Activated CD8-positive, alpha-beta memory T cell treated with anti-CD3 and anti-CD28 coated beads, Interleukin-2, amount 50 U/mL, for 1 hour (primary cell): ENCODE data around the gene PGM2.
"Not testable (repeated sequence)": the region's sequence is repeated elsewhere in the genome, so short reads cannot be mapped to it uniquely, and the experiment has no call there.

Source experiments
- DNase-seq: peaks from one replicate; pipeline ENCODE4 v3.0.0-alpha.2; 2020; ENCODE audit errors: extremely low read depth

The PGM2 gene

GRCh38 chr4:37818752-37819151 lies 7.7 kb upstream of the PGM2 start:
- no peak for DNase-seq

GRCh38 chr4:37820458-37820857 lies 6.0 kb upstream of the PGM2 start:
- not testable (repeated sequence) for DNase-seq

GRCh38 chr4:37821953-37822605 lies 4.4 kb upstream of the PGM2 start:
- no peak for DNase-seq

- not testable (repeated sequence) for DNase-seq
These were observed 985 bp upstream of the PGM2 start for GRCh38 chr4:37825501-37825900.

GRCh38 chr4:37825968-37826294 lies 555 bp upstream of the PGM2 start:
- no peak for DNase-seq

- DNase-seq, result no peak
These were observed 672 bp downstream of the PGM2 start for GRCh38 chr4:37827030-37827685.

- no peak for DNase-seq
These were observed 1.4 kb downstream of the PGM2 start for GRCh38 chr4:37827802-37828321.

GRCh38 chr4:37828843-37829242 lies 2.4 kb downstream of the PGM2 start:
- no peak for DNase-seq

GRCh38 chr4:37830640-37831039 lies 4.2 kb downstream of the PGM2 start:
- no peak for DNase-seq

GRCh38 chr4:37835031-37835430 lies 8.5 kb downstream of the PGM2 start:
- no peak for DNase-seq

- DNase-seq, result no peak
These were observed 9.3 kb downstream of the PGM2 start for GRCh38 chr4:37835806-37836205.

- no peak for DNase-seq
These were observed 9.8 kb downstream of the PGM2 start for GRCh38 chr4:37836274-37836673.

GRCh38 chr4:37836838-37837440 lies 10.5 kb downstream of the PGM2 start:
- no peak for DNase-seq

GRCh38 chr4:37837446-37837845 lies 11.0 kb downstream of the PGM2 start:
- DNase-seq, result no peak

GRCh38 chr4:37839426-37839825 lies 12.9 kb downstream of the PGM2 start:
- DNase-seq, result no peak

GRCh38 chr4:37844204-37844603 lies 17.7 kb downstream of the PGM2 start:
- DNase-seq, result no peak

GRCh38 chr4:37845201-37845600 lies 18.7 kb downstream of the PGM2 start:
- no peak for DNase-seq

GRCh38 chr4:37847311-37847884 lies 20.9 kb downstream of the PGM2 start:
- no peak for DNase-seq

GRCh38 chr4:37852376-37852775 lies 25.9 kb downstream of the PGM2 start:
- DNase-seq, result no peak

GRCh38 chr4:37858112-37858511 lies 31.6 kb downstream of the PGM2 start:
- no peak for DNase-seq

GRCh38 chr4:37858872-37859271 lies 32.4 kb downstream of the PGM2 start:
- DNase-seq, result no peak

- no peak for DNase-seq
These were observed 33.8 kb downstream of the PGM2 start for GRCh38 chr4:37860266-37860665.

GRCh38 chr4:37862961-37863360 lies 36.5 kb downstream of the PGM2 start:
- no peak for DNase-seq
